Muscle layer of duodenum (tissue), 2 donors: Measurements from ENCODE around the gene REST.
"Not testable (repeated sequence)": the region's sequence is repeated elsewhere in the genome, so short reads cannot be mapped to it uniquely, and the experiment has no call there.

Source experiments
- H3K27ac ChIP-seq: one replicate; pipeline ENCODE4 v1.7.0; 2013; ENCODE audit warnings: mild to moderate bottlenecking, low read length
- H3K27me3 ChIP-seq: one replicate; pipeline ENCODE4 v1.7.0; 2013; ENCODE audit warnings: low read depth, mild to moderate bottlenecking, control low read depth, low read length
- H3K36me3 ChIP-seq, 2 donors: one replicate each; pipeline ENCODE4 v1.7.0; 2013; ENCODE audit warnings: low read length in 2 of 2, control low read depth in 1 of 2, mild to moderate bottlenecking in 1 of 2; ENCODE audit not compliant: insufficient read depth in 2 of 2, control insufficient read depth in 1 of 2
- H3K4me1 ChIP-seq, 2 donors: one replicate each; pipeline ENCODE4 v1.7.0; 2013; ENCODE audit warnings: low read length in 2 of 2, mild to moderate bottlenecking in 2 of 2, control low read depth in 1 of 2, moderate library complexity in 1 of 2; ENCODE audit not compliant: insufficient read depth in 2 of 2, control insufficient read depth in 1 of 2
- H3K4me3 ChIP-seq, 2 donors: one replicate each; pipeline ENCODE4 v1.7.0; 2013; ENCODE audit warnings: low read length in 2 of 2, low read depth in 1 of 2, mild to moderate bottlenecking in 1 of 2
- H3K9me3 ChIP-seq, 2 donors: one replicate each; pipeline ENCODE4 v1.7.0; 2013; ENCODE audit warnings: low read length in 2 of 2, control low read depth in 1 of 2, mild to moderate bottlenecking in 1 of 2; ENCODE audit not compliant: control insufficient read depth in 1 of 2
- donor health status: healthy.

Gene REST

GRCh38 chr4:56880572-56880971 lies 27.1 kb upstream of the REST start:
- H3K4me3 ChIP-seq, result no peak overlapping the region
- H3K9me3 ChIP-seq, result no peaks in the 10 kb centered on the region
- no peaks in the 10 kb centered on the region for H3K27me3 ChIP-seq
- no peak overlapping the region for H3K27ac ChIP-seq
- no peaks in the 10 kb centered on the region for H3K36me3 ChIP-seq
- no peaks in the 10 kb centered on the region for H3K4me1 ChIP-seq

GRCh38 chr4:56884511-56884910 lies 23.2 kb upstream of the REST start:
- not testable (repeated sequence) for H3K4me3 ChIP-seq, H3K27ac ChIP-seq, H3K27me3 ChIP-seq

GRCh38 chr4:56892691-56893090 lies 15.0 kb upstream of the REST start:
- H3K9me3 ChIP-seq, result no peaks in the 10 kb centered on the region
- no peaks in the 10 kb centered on the region for H3K27me3 ChIP-seq
- no peaks in the 10 kb centered on the region for H3K36me3 ChIP-seq
- no peak overlapping the region for H3K4me3 ChIP-seq
- H3K4me1 ChIP-seq, result no peaks in the 10 kb centered on the region
- no peak overlapping the region for H3K27ac ChIP-seq

More at GRCh38 chr4:56884511-56884910, 23.2 kb upstream of the REST start:
- H3K36me3 ChIP-seq, H3K9me3 ChIP-seq, H3K4me1 ChIP-seq: not testable (repeated sequence)

GRCh38 chr4:56897842-56898241 lies 9.9 kb upstream of the REST start:
- not testable (repeated sequence) for H3K4me1 ChIP-seq, H3K4me3 ChIP-seq, H3K9me3 ChIP-seq, H3K27me3 ChIP-seq, H3K36me3 ChIP-seq, H3K27ac ChIP-seq

- H3K27me3 ChIP-seq, H3K4me1 ChIP-seq, H3K27ac ChIP-seq, H3K9me3 ChIP-seq, H3K36me3 ChIP-seq, H3K4me3 ChIP-seq: not testable (repeated sequence)
Observed at GRCh38 chr4:56900186-56900585, 7.5 kb upstream of the REST start.

- H3K36me3 ChIP-seq, result no peaks in the 10 kb centered on the region
- H3K27me3 ChIP-seq, result no peaks in the 10 kb centered on the region
- H3K4me1 ChIP-seq, result no peaks in the 10 kb centered on the region
- no peak overlapping the region for H3K4me3 ChIP-seq
- no peak overlapping the region for H3K27ac ChIP-seq
- H3K9me3 ChIP-seq, result no peaks in the 10 kb centered on the region
Observed at GRCh38 chr4:56902703-56903102, 5.0 kb upstream of the REST start.

- H3K4me3 ChIP-seq, result no peak overlapping the region
- no peaks in the 10 kb centered on the region for H3K9me3 ChIP-seq
- peaks cover 8 to 12% of the 10 kb centered on the region in 2 donors for H3K4me1 ChIP-seq
- no peaks in the 10 kb centered on the region for H3K27me3 ChIP-seq
- H3K27ac ChIP-seq, result no peak overlapping the region
- H3K36me3 ChIP-seq, result peaks cover 0 to 1% of the 10 kb centered on the region in 2 donors
Observed at GRCh38 chr4:56905796-56906195, 1.9 kb upstream of the REST start.

- H3K27ac ChIP-seq, result no peak overlapping the region
- peaks cover 11 to 16% of the 10 kb centered on the region in 2 donors for H3K4me1 ChIP-seq
- peak overlapping the region; percentile 76 to 82 for H3K4me3 ChIP-seq
- H3K36me3 ChIP-seq, result peaks cover 0 to 9% of the 10 kb centered on the region in 2 donors
- no peaks in the 10 kb centered on the region for H3K9me3 ChIP-seq
- H3K27me3 ChIP-seq, result no peaks in the 10 kb centered on the region
Observed at GRCh38 chr4:56906489-56907393, 959 bp upstream of the REST start.

GRCh38 chr4:56908206-56909085 lies 746 bp downstream of the REST start:
- Histone ChIP-seq H3K27me3 (no peaks in the 10 kb centered on the region), H3K4me1 (peaks cover 11 to 24% of the 10 kb centered on the region in 2 donors), H3K4me3 (peak overlapping the region; percentile 82 to 91), H3K9me3 (no peaks in the 10 kb centered on the region), H3K36me3 (peaks cover 0 to 9% of the 10 kb centered on the region in 2 donors), H3K27ac (peak overlapping the region; percentile 87)

GRCh38 chr4:56909086-56909894 lies 1.6 kb downstream of the REST start:
- Histone ChIP-seq H3K4me3 (peak overlapping the region; percentile 82 to 91), H3K4me1 (peaks cover 11 to 24% of the 10 kb centered on the region in 2 donors), H3K9me3 (no peaks in the 10 kb centered on the region), H3K27ac (peak overlapping the region; percentile 87), H3K27me3 (no peaks in the 10 kb centered on the region), H3K36me3 (peaks cover 0 to 9% of the 10 kb centered on the region in 2 donors)
